ENCODE measurements around the gene CAMSAP2.

GRCh38 chr1:200866116-200866515 is 127.4 kb downstream of the CAMSAP2 start:
- TF ChIP-seq CTCF (IDR thresholded peaks at IDR 0.05; ENCODE audit: low read depth, low read length) (no peak), POLR2A (IDR thresholded peaks at IDR 0.05; ENCODE audit: extremely low read depth, insufficient read length) (no peak)
